ENCODE results near the gene LRRC26. TPM values are rescaled to one million over a fixed set of nuclear protein-coding genes. Genes with fewer than 3 reads are reported as not detected.

LRRC26 gene
- total RNA-seq, 1 donor from 2014 or later: not detected

- Histone ChIP-seq H3K9ac (ENCODE audit: low read depth in 1 of 3, low read length in 3 of 3) (no peak overlapping the region), H3K27me3 (ENCODE audit: control insufficient read depth in 3 of 3, insufficient read depth in 3 of 3, low read length in 3 of 3) (peaks cover 11 to 28% (median 19%) of the 10 kb centered on the region in 3 donors), H3K4me1 (ENCODE audit: control insufficient read depth in 3 of 3, insufficient read depth in 3 of 3, low read length in 3 of 3) (no peaks in the 10 kb centered on the region), H3K36me3 (ENCODE audit: control insufficient read depth in 3 of 3, insufficient read depth in 3 of 3, low read length in 3 of 3) (peaks cover 29 to 30% (median 30%) of the 10 kb centered on the region in 3 donors), H3K9me3 (ENCODE audit: control insufficient read depth in 3 of 3, low read length in 3 of 3) (no peaks in the 10 kb centered on the region), H3K4me3 (ENCODE audit: low read length in 3 of 3) (no peak overlapping the region), H3K27ac (ENCODE audit: low read depth, low read length) (no peak overlapping the region)
These were observed 6.7 kb upstream of the LRRC26 start for GRCh38 chr9:137176302-137177182.

- Histone ChIP-seq H3K9ac (ENCODE audit: low read depth in 1 of 3, low read length in 3 of 3) (no peak overlapping the region), H3K27me3 (ENCODE audit: control insufficient read depth in 3 of 3, insufficient read depth in 3 of 3, low read length in 3 of 3) (peaks cover 21 to 39% (median 30%) of the 10 kb centered on the region in 3 donors), H3K4me1 (ENCODE audit: control insufficient read depth in 3 of 3, insufficient read depth in 3 of 3, low read length in 3 of 3) (no peaks in the 10 kb centered on the region)
These were observed 5.6 kb upstream of the LRRC26 start for GRCh38 chr9:137175345-137175961.

GRCh38 chr9:137174722-137175293 lies 5.0 kb upstream of the LRRC26 start:
- Histone ChIP-seq H3K27ac (ENCODE audit: low read depth, low read length) (no peak overlapping the region), H3K36me3 (ENCODE audit: control insufficient read depth in 3 of 3, insufficient read depth in 3 of 3, low read length in 3 of 3) (peaks cover 12 to 14% (median 13%) of the 10 kb centered on the region in 3 donors), H3K9ac (ENCODE audit: low read depth in 1 of 3, low read length in 3 of 3) (no peak overlapping the region), H3K4me1 (ENCODE audit: control insufficient read depth in 3 of 3, insufficient read depth in 3 of 3, low read length in 3 of 3) (peaks cover 0 to 5% (median 2%) of the 10 kb centered on the region in 3 donors), H3K4me3 (ENCODE audit: low read length in 3 of 3) (no peak overlapping the region), H3K9me3 (ENCODE audit: control insufficient read depth in 3 of 3, low read length in 3 of 3) (no peaks in the 10 kb centered on the region), H3K27me3 (ENCODE audit: control insufficient read depth in 3 of 3, insufficient read depth in 3 of 3, low read length in 3 of 3) (peaks cover 27 to 46% (median 36%) of the 10 kb centered on the region in 3 donors)

More at GRCh38 chr9:137175345-137175961, 5.6 kb upstream of the LRRC26 start:
- Histone ChIP-seq H3K27ac (ENCODE audit: low read depth, low read length) (no peak overlapping the region), H3K36me3 (ENCODE audit: control insufficient read depth in 3 of 3, insufficient read depth in 3 of 3, low read length in 3 of 3) (peaks cover 18 to 20% (median 19%) of the 10 kb centered on the region in 3 donors), H3K4me3 (ENCODE audit: low read length in 3 of 3) (no peak overlapping the region), H3K9me3 (ENCODE audit: control insufficient read depth in 3 of 3, low read length in 3 of 3) (no peaks in the 10 kb centered on the region)

GRCh38 chr9:137173796-137174664 lies 4.2 kb upstream of the LRRC26 start:
- no peak overlapping the region for H3K4me3 ChIP-seq (ENCODE audit: low read length in 3 of 3)
- no peak overlapping the region for H3K27ac ChIP-seq (ENCODE audit: low read depth, low read length)
- H3K4me1 ChIP-seq (ENCODE audit: control insufficient read depth in 3 of 3, insufficient read depth in 3 of 3, low read length in 3 of 3): peaks cover 6 to 12% (median 8%) of the 10 kb centered on the region in 3 donors
- peaks cover 5 to 7% (median 7%) of the 10 kb centered on the region in 3 donors for H3K36me3 ChIP-seq (ENCODE audit: control insufficient read depth in 3 of 3, insufficient read depth in 3 of 3, low read length in 3 of 3)
- H3K9me3 ChIP-seq (ENCODE audit: control insufficient read depth in 3 of 3, low read length in 3 of 3): no peaks in the 10 kb centered on the region
- H3K9ac ChIP-seq (ENCODE audit: low read depth in 1 of 3, low read length in 3 of 3): no peak overlapping the region
- peaks cover 34 to 53% (median 44%) of the 10 kb centered on the region in 3 donors for H3K27me3 ChIP-seq (ENCODE audit: control insufficient read depth in 3 of 3, insufficient read depth in 3 of 3, low read length in 3 of 3)

- H3K27ac ChIP-seq (ENCODE audit: low read depth, low read length): no peak overlapping the region
- H3K36me3 ChIP-seq (ENCODE audit: control insufficient read depth in 3 of 3, insufficient read depth in 3 of 3, low read length in 3 of 3): peaks cover 3 to 5% (median 4%) of the 10 kb centered on the region in 3 donors
- peaks cover 13 to 19% (median 13%) of the 10 kb centered on the region in 3 donors for H3K4me1 ChIP-seq (ENCODE audit: control insufficient read depth in 3 of 3, insufficient read depth in 3 of 3, low read length in 3 of 3)
- H3K9ac ChIP-seq (ENCODE audit: low read depth in 1 of 3, low read length in 3 of 3): no peak overlapping the region
- no peak overlapping the region for H3K4me3 ChIP-seq (ENCODE audit: low read length in 3 of 3)
- H3K27me3 ChIP-seq (ENCODE audit: control insufficient read depth in 3 of 3, insufficient read depth in 3 of 3, low read length in 3 of 3): peaks cover 36 to 62% (median 52%) of the 10 kb centered on the region in 3 donors
- H3K9me3 ChIP-seq (ENCODE audit: control insufficient read depth in 3 of 3, low read length in 3 of 3): no peaks in the 10 kb centered on the region
These were observed 3.3 kb upstream of the LRRC26 start for GRCh38 chr9:137172901-137173795.

- Histone ChIP-seq H3K27me3 (ENCODE audit: control insufficient read depth in 3 of 3, insufficient read depth in 3 of 3, low read length in 3 of 3) (peaks cover 47 to 80% (median 68%) of the 10 kb centered on the region in 3 donors), H3K4me1 (ENCODE audit: control insufficient read depth in 3 of 3, insufficient read depth in 3 of 3, low read length in 3 of 3) (peaks cover 13 to 23% (median 16%) of the 10 kb centered on the region in 3 donors), H3K36me3 (ENCODE audit: control insufficient read depth in 3 of 3, insufficient read depth in 3 of 3, low read length in 3 of 3) (no peaks in the 10 kb centered on the region), H3K9ac (ENCODE audit: low read depth in 1 of 3, low read length in 3 of 3) (no peak overlapping the region), H3K27ac (ENCODE audit: low read depth, low read length) (no peak overlapping the region), H3K4me3 (ENCODE audit: low read length in 3 of 3) (no peak overlapping the region), H3K9me3 (ENCODE audit: control insufficient read depth in 3 of 3, low read length in 3 of 3) (no peaks in the 10 kb centered on the region)
These were observed 1.5 kb upstream of the LRRC26 start for GRCh38 chr9:137171149-137171900.

GRCh38 chr9:137170486-137171148 lies 766 bp upstream of the LRRC26 start:
- Histone ChIP-seq H3K36me3 (ENCODE audit: control insufficient read depth in 3 of 3, insufficient read depth in 3 of 3, low read length in 3 of 3) (no peaks in the 10 kb centered on the region), H3K27me3 (ENCODE audit: control insufficient read depth in 3 of 3, insufficient read depth in 3 of 3, low read length in 3 of 3) (peaks cover 54 to 87% (median 75%) of the 10 kb centered on the region in 3 donors), H3K27ac (ENCODE audit: low read depth, low read length) (no peak overlapping the region), H3K4me3 (ENCODE audit: low read length in 3 of 3) (no peak overlapping the region), H3K4me1 (ENCODE audit: control insufficient read depth in 3 of 3, insufficient read depth in 3 of 3, low read length in 3 of 3) (peaks cover 13 to 23% (median 16%) of the 10 kb centered on the region in 3 donors), H3K9ac (ENCODE audit: low read depth in 1 of 3, low read length in 3 of 3) (no peak overlapping the region), H3K9me3 (ENCODE audit: control insufficient read depth in 3 of 3, low read length in 3 of 3) (no peaks in the 10 kb centered on the region)

All from skeletal muscle tissue (tissue), 4 donors.